ENCODE measurements around the gene CD81.

The CD81 gene

GRCh38 chr11:2427721-2428321, 50.7 kb downstream of the CD81 start:
- ATAC-seq: no peak
- TF ChIP-seq CREB5 (CRISPR knock-in tag; IDR thresholded peaks at IDR 0.05; ENCODE audit: low read depth) (no peak), CSRNP3 (CRISPR knock-in tag; IDR thresholded peaks at IDR 0.05) (no peak), ZNF70 (CRISPR knock-in tag; IDR thresholded peaks at IDR 0.05) (no peak)

GRCh38 chr11:2428322-2428795, 51.2 kb downstream of the CD81 start:
- TF ChIP-seq ZNF8 (CRISPR knock-in tag; IDR thresholded peaks at IDR 0.05) (no peak), BACH2 (CRISPR knock-in tag; IDR thresholded peaks at IDR 0.05; ENCODE audit: borderline replicate concordance) (no peak), ARNTL (CRISPR knock-in tag; IDR thresholded peaks at IDR 0.05; ENCODE audit: borderline replicate concordance, low read depth) (no peak), GLIS3 (CRISPR knock-in tag; IDR thresholded peaks at IDR 0.05) (no peak), ZNF565 (CRISPR knock-in tag; conservative IDR thresholded peaks at IDR 0.05; ENCODE audit: low read depth) (no peak), ZNF70 (CRISPR knock-in tag; IDR thresholded peaks at IDR 0.05) (no peak), CSRNP3 (CRISPR knock-in tag; IDR thresholded peaks at IDR 0.05) (no peak), POU6F1 (CRISPR knock-in tag; IDR thresholded peaks at IDR 0.05; ENCODE audit: borderline replicate concordance, low read depth) (no peak), ZC3H10 (CRISPR knock-in tag; IDR thresholded peaks at IDR 0.05) (no peak), TCF4 (CRISPR knock-in tag; IDR thresholded peaks at IDR 0.05; ENCODE audit: borderline replicate concordance) (no peak), RARB (CRISPR knock-in tag; IDR thresholded peaks at IDR 0.05) (no peak), CSDC2 (CRISPR knock-in tag; IDR thresholded peaks at IDR 0.05) (no peak), OSR1 (CRISPR knock-in tag; IDR thresholded peaks at IDR 0.05) (no peak)
- ATAC-seq: peak; percentile 76

- no peak for TF ChIP-seq ZFP30 (CRISPR knock-in tag; IDR thresholded peaks at IDR 0.05)
- TF ChIP-seq BACH2 (CRISPR knock-in tag; IDR thresholded peaks at IDR 0.05; ENCODE audit: borderline replicate concordance): no peak
- no peak for TF ChIP-seq TSHZ2 (CRISPR knock-in tag; IDR thresholded peaks at IDR 0.05)
- TF ChIP-seq TOX (CRISPR knock-in tag; IDR thresholded peaks at IDR 0.05; ENCODE audit: borderline replicate concordance): no peak
- no peak for TF ChIP-seq ZFP3 (CRISPR knock-in tag; IDR thresholded peaks at IDR 0.05)
- TF ChIP-seq PATZ1 (CRISPR knock-in tag; IDR thresholded peaks at IDR 0.05; ENCODE audit: borderline replicate concordance): no peak
- no peak for TF ChIP-seq ZNF565 (CRISPR knock-in tag; conservative IDR thresholded peaks at IDR 0.05; ENCODE audit: low read depth)
- no peak for TF ChIP-seq POU6F1 (CRISPR knock-in tag; IDR thresholded peaks at IDR 0.05; ENCODE audit: borderline replicate concordance, low read depth)
- TF ChIP-seq RARB (CRISPR knock-in tag; IDR thresholded peaks at IDR 0.05): no peak
- no peak for TF ChIP-seq ZC3H10 (CRISPR knock-in tag; IDR thresholded peaks at IDR 0.05)
- TF ChIP-seq CSRNP3 (CRISPR knock-in tag; IDR thresholded peaks at IDR 0.05): no peak
- no peak for TF ChIP-seq ZNF70 (CRISPR knock-in tag; IDR thresholded peaks at IDR 0.05)
- TF ChIP-seq PPARA (CRISPR knock-in tag; IDR thresholded peaks at IDR 0.05; ENCODE audit: borderline replicate concordance): no peak
- no peak for TF ChIP-seq GLIS3 (CRISPR knock-in tag; IDR thresholded peaks at IDR 0.05)
- TF ChIP-seq TCF4 (CRISPR knock-in tag; IDR thresholded peaks at IDR 0.05; ENCODE audit: borderline replicate concordance): no peak
- ATAC-seq: no peak
Observed at GRCh38 chr11:2431395-2431794, 54.3 kb downstream of the CD81 start.
